Endodermal cell (in vitro differentiated cells): Measurements from ENCODE around the gene CAPN5. TPM values are rescaled to one million over a fixed set of nuclear protein-coding genes. Genes with fewer than 3 reads are reported as not detected.

Experiments used
- DNase-seq: peaks from one replicate; pipeline ENCODE4 v3.0.0-alpha.2; 2017
- H3K27ac ChIP-seq: 2 replicates; pipeline ENCODE4 v1.5.1; 2013; ENCODE audit warnings: mild to moderate bottlenecking, low read depth, low read length, moderate library complexity
- H3K27me3 ChIP-seq: 2 replicates; pipeline ENCODE4 v1.6.1; 2013; ENCODE audit warnings: mild to moderate bottlenecking, low read length, moderate library complexity; ENCODE audit not compliant: insufficient read depth, control insufficient read depth, poor library complexity, severe bottlenecking
- H3K36me3 ChIP-seq: 2 replicates; pipeline ENCODE4 v1.7.0; 2013; ENCODE audit warnings: mild to moderate bottlenecking, low read length, moderate library complexity; ENCODE audit not compliant: control insufficient read depth, insufficient read depth
- H3K4me1 ChIP-seq: one replicate; pipeline ENCODE4 v1.7.0; 2013; ENCODE audit warnings: low read length; ENCODE audit not compliant: control insufficient read depth, insufficient read depth
- H3K4me3 ChIP-seq: 2 replicates; pipeline ENCODE4 v1.5.1; 2013; ENCODE audit warnings: mild to moderate bottlenecking, low read length, moderate library complexity
- H3K9ac ChIP-seq: 2 replicates; pipeline ENCODE4 v1.6.1; 2013; ENCODE audit warnings: mild to moderate bottlenecking, low read length, moderate library complexity; ENCODE audit not compliant: poor library complexity, severe bottlenecking; ENCODE audit errors: extremely low read depth
- H3K9me3 ChIP-seq: 2 replicates; pipeline ENCODE4 v1.6.1; 2013; ENCODE audit warnings: mild to moderate bottlenecking, low read length, moderate library complexity; ENCODE audit not compliant: control insufficient read depth
- H3K27ac Mint-ChIP-seq: 2 replicates; pipeline ENCODE4 v1.8.0; 2020; ENCODE audit warnings: mixed read lengths
- H3K27me3 Mint-ChIP-seq: 2 replicates; pipeline ENCODE4 v1.8.0; 2021; ENCODE audit warnings: mild to moderate bottlenecking, mixed read lengths; ENCODE audit not compliant: insufficient read depth
- H3K36me3 Mint-ChIP-seq: 2 replicates; pipeline ENCODE4 v1.8.0; 2020; ENCODE audit warnings: low read depth, mixed read lengths
- H3K4me1 Mint-ChIP-seq: 2 replicates; pipeline ENCODE4 v1.8.0; 2020; ENCODE audit warnings: mixed read lengths
- H3K4me3 Mint-ChIP-seq: 2 replicates; pipeline ENCODE4 v1.8.0; 2020; ENCODE audit warnings: mild to moderate bottlenecking, moderate library complexity, mixed read lengths
- H3K9me3 Mint-ChIP-seq: 2 replicates; pipeline ENCODE4 v1.8.0; 2020; ENCODE audit warnings: mild to moderate bottlenecking, mixed read lengths
- CTCF ChIP-seq: fragments of 200-600 bp; sonication (generic); conservative IDR thresholded peaks from 2 replicates; pipeline ENCODE4 v1.5.0; 2021; ENCODE audit warnings: antibody characterized with exemption, mild to moderate bottlenecking
- WGBS, 2 experiments: methylation state at CpG; one replicate each; pipeline versions ENCODE4 v1.1.5 to v1.1.7; 2013; ENCODE audit warnings: missing lambda C conversion rate in 2 of 2, mixed read lengths in 1 of 2; ENCODE audit not compliant: insufficient coverage in 1 of 2, insufficient read length in 1 of 2; 5-methylcytosine and 5-hydroxymethylcytosine counted together
- total RNA-seq, 2 donors: library from RNA; stranded (reverse); fragmentation: NEBNext Ultra II Directional in 1 of 2; extraction: Animal tissue kit (Norgen Biotek cat#: 25700) in 1 of 2; gene quantifications; 2 replicates in 1 of 2; 3 replicates in 1 of 2; pipeline ENCODE4 v1.2.1, GENCODE V29; 2021

CAPN5 gene
- total RNA-seq, 2 donors from 2014 or later = 17.5 to 21.5 TPM

- Histone ChIP-seq H3K36me3 (no peaks in the 10 kb centered on the region), H3K4me3 (no peak overlapping the region), H3K4me1 (peaks cover 14% of the 10 kb centered on the region), H3K27ac (no peak overlapping the region), H3K27me3 (no peaks in the 10 kb centered on the region), H3K9ac (no peak overlapping the region), H3K9me3 (no peaks in the 10 kb centered on the region)
- Mint-ChIP-seq H3K4me3 (no peak overlapping the region), H3K4me1 (peaks cover 27% of the 10 kb centered on the region), H3K27me3 (no peaks in the 10 kb centered on the region), H3K9me3 (no peaks in the 10 kb centered on the region), H3K36me3 (no peaks in the 10 kb centered on the region), H3K27ac (peak overlapping the region; percentile 64)
- WGBS, 2 experiments = 93% methylated on average over 8 of the region's 8 CpGs
- no peak for TF ChIP-seq CTCF
- DNase-seq = no peak
Observed at GRCh38 chr11:77167791-77168190, 101.0 kb downstream of the CAPN5 start.

- peak; percentile 89 for DNase-seq
Observed at GRCh38 chr11:77170107-77170506, 103.3 kb downstream of the CAPN5 start.

GRCh38 chr11:77171254-77171653 lies 104.5 kb downstream of the CAPN5 start:
- H3K4me1 ChIP-seq = peaks cover 19% of the 10 kb centered on the region
- no peak for TF ChIP-seq CTCF
- no peaks in the 10 kb centered on the region for H3K36me3 ChIP-seq
- peak overlapping the region; percentile 28 for H3K4me3 Mint-ChIP-seq
- H3K27ac ChIP-seq = no peak overlapping the region
- no peaks in the 10 kb centered on the region for H3K27me3 ChIP-seq
- no peak for DNase-seq
- H3K9me3 ChIP-seq = no peaks in the 10 kb centered on the region
- H3K9ac ChIP-seq = no peak overlapping the region
- H3K4me1 Mint-ChIP-seq = peaks cover 53% of the 10 kb centered on the region
- no peaks in the 10 kb centered on the region for H3K27me3 Mint-ChIP-seq
- H3K36me3 Mint-ChIP-seq = no peaks in the 10 kb centered on the region
- peak overlapping the region; percentile 48 for H3K4me3 ChIP-seq
- WGBS, 2 experiments = 94 to 98% methylated on average over 8 of the region's 8 CpGs
- peak overlapping the region; percentile 77 for H3K27ac Mint-ChIP-seq
- no peaks in the 10 kb centered on the region for H3K9me3 Mint-ChIP-seq

More at GRCh38 chr11:77170107-77170506, 103.3 kb downstream of the CAPN5 start:
- Histone ChIP-seq H3K4me1 (peaks cover 19% of the 10 kb centered on the region), H3K36me3 (no peaks in the 10 kb centered on the region), H3K9me3 (no peaks in the 10 kb centered on the region), H3K9ac (no peak overlapping the region), H3K4me3 (no peak overlapping the region), H3K27me3 (no peaks in the 10 kb centered on the region), H3K27ac (no peak overlapping the region)
- H3K4me1 Mint-ChIP-seq = peaks cover 42% of the 10 kb centered on the region
- WGBS, 2 experiments = 86 to 92% methylated on average over 5 of the region's 5 CpGs
- H3K27me3 Mint-ChIP-seq = no peaks in the 10 kb centered on the region
- no peaks in the 10 kb centered on the region for H3K36me3 Mint-ChIP-seq
- H3K4me3 Mint-ChIP-seq = no peak overlapping the region
- no peak for TF ChIP-seq CTCF
- H3K9me3 Mint-ChIP-seq = no peaks in the 10 kb centered on the region
- H3K27ac Mint-ChIP-seq = peak overlapping the region; percentile 62
